Natural killer cell (primary cell): Measurements from ENCODE around the gene COX5B. TPM values are rescaled to one million over a fixed set of nuclear protein-coding genes. Genes with fewer than 3 reads are reported as not detected.
"Not testable (repeated sequence)": the region's sequence is repeated elsewhere in the genome, so short reads cannot be mapped to it uniquely, and the experiment has no call there.

ENCODE experiments used
- ATAC-seq, 3 donors: fragments of 150-1000 bp in 2 of 3; fragments of 200-7000 bp in 1 of 3; cut with Tn5 transposase; 1 replicate in 1 of 3; 2 replicates in 2 of 3; pipeline ENCODE4 v1.10.0; 2021; ENCODE audit warnings: mild to moderate bottlenecking in 2 of 3, moderate library complexity in 2 of 3
- DNase-seq, 2 donors: peaks; one replicate each; pipeline versions ENCODE4 v3.0.0 to v3.0.0-alpha.2; 2013 to 2021; ENCODE audit warnings: mixed read lengths in 1 of 2
- H3K27ac ChIP-seq: one replicate; pipeline ENCODE4 v1.5.1; 2013; ENCODE audit warnings: mild to moderate bottlenecking, low read length
- H3K27me3 ChIP-seq: one replicate; pipeline ENCODE4 v1.6.1; 2013; ENCODE audit warnings: low read length; ENCODE audit not compliant: control insufficient read depth, insufficient read depth
- H3K36me3 ChIP-seq: one replicate; pipeline ENCODE4 v1.6.1; 2013; ENCODE audit warnings: low read length; ENCODE audit not compliant: control insufficient read depth, insufficient read depth
- H3K4me1 ChIP-seq: one replicate; pipeline ENCODE4 v1.6.1; 2013; ENCODE audit warnings: low read length; ENCODE audit not compliant: control insufficient read depth, insufficient read depth
- H3K4me3 ChIP-seq: one replicate; pipeline ENCODE4 v1.5.1; 2013; ENCODE audit warnings: low read length
- H3K9me3 ChIP-seq: one replicate; pipeline ENCODE4 v1.6.1; 2013; ENCODE audit warnings: low read length; ENCODE audit not compliant: control insufficient read depth, insufficient read depth
- H3K27ac Mint-ChIP-seq, 2 donors: one replicate each; pipeline ENCODE4 v1.8.0; 2022; ENCODE audit warnings: mild to moderate bottlenecking in 2 of 2, mixed read lengths in 2 of 2, moderate library complexity in 1 of 2
- H3K27me3 Mint-ChIP-seq, 2 donors: one replicate each; pipeline ENCODE4 v1.8.0; 2022; ENCODE audit warnings: low read depth in 2 of 2, mixed read lengths in 2 of 2
- H3K36me3 Mint-ChIP-seq: one replicate; pipeline ENCODE4 v1.8.0; 2022; ENCODE audit warnings: mixed read lengths
- H3K4me1 Mint-ChIP-seq, 2 donors: one replicate each; pipeline ENCODE4 v1.8.0; 2022; ENCODE audit warnings: mixed read lengths in 2 of 2
- H3K4me3 Mint-ChIP-seq: one replicate; pipeline ENCODE4 v1.8.0; 2022; ENCODE audit warnings: mild to moderate bottlenecking, moderate library complexity, mixed read lengths
- H3K9me3 Mint-ChIP-seq, 2 donors: one replicate each; pipeline ENCODE4 v1.8.0; 2022; ENCODE audit warnings: mixed read lengths in 2 of 2
- CTCF ChIP-seq: fragments of 200-600 bp; IDR thresholded peaks from one replicate; pipeline ENCODE4 v1.8.0; 2022; ENCODE audit warnings: antibody characterized with exemption
- WGBS: methylation state at CpG from one replicate; pipeline ENCODE4 v1.1.7; 2013; ENCODE audit warnings: missing lambda C conversion rate; ENCODE audit not compliant: insufficient coverage; 5-methylcytosine and 5-hydroxymethylcytosine counted together
- intact Hi-C: fragments of 100-400 bp; cut with micrococcal nuclease; formaldehyde crosslinking; loops from one replicate; pipeline ENCODE4 v1.14.2; 2022
- total RNA-seq, 4 donors: library from RNA; stranded (reverse); fragments of 120-200 nt in 1 of 4; gene quantifications; one replicate each; pipeline versions ENCODE4 v1.2.3 to v1.2.4, GENCODE V29; 2013 to 2022

COX5B gene
- total RNA-seq, 3 donors from 2014 or later (not counting 1 experiment from before 2014, with no cell fraction given), result 101 to 126 (median 122) TPM

DNA sequence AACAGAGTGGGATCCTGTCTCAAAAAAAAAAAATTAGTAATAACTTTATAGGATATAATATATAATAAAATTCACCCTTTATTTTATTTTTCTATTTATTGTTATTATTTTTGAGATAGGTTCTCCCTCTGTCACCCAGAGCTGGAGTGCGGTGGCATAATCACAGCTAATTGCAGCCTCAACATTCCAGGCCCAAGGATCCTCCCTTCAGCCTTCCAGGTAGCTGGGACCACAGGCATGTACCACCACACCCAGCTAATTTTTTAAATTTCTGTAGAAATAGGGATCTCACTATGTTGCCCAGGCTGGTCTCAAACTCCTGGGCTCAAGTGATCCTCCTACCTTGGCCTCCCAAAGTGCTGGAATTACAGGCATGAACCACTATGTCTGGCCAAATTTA, 24.6 kb downstream of the COX5B start:
- no peaks in the 10 kb centered on the region for H3K27me3 ChIP-seq
- Mint-ChIP-seq H3K4me3 (no peak overlapping the region), H3K27ac (no peak overlapping the region), H3K27me3 (peaks cover 0 to 8% of the 10 kb centered on the region in 2 donors), H3K4me1 (no peaks in the 10 kb centered on the region), H3K36me3 (no peaks in the 10 kb centered on the region), H3K9me3 (no peaks in the 10 kb centered on the region)
- no peaks in the 10 kb centered on the region for H3K4me1 ChIP-seq
- ATAC-seq, result no peak
- 100% methylated on average over 1 of the region's 1 CpG for WGBS
- H3K36me3 ChIP-seq, result no peaks in the 10 kb centered on the region
- no peak for TF ChIP-seq CTCF
- H3K4me3 ChIP-seq, result no peak overlapping the region
- H3K27ac ChIP-seq, result no peak overlapping the region
- intact Hi-C loops, result no loop called here
- DNase-seq, result no peak
- H3K9me3 ChIP-seq, result no peaks in the 10 kb centered on the region

GRCh38 chr2:97671526-97671925, 25.7 kb downstream of the COX5B start:
- Mint-ChIP-seq H3K4me3 (no peak overlapping the region), H3K27ac (no peak overlapping the region), H3K36me3 (no peaks in the 10 kb centered on the region), H3K27me3 (peaks cover 0 to 8% of the 10 kb centered on the region in 2 donors), H3K4me1 (no peaks in the 10 kb centered on the region), H3K9me3 (no peaks in the 10 kb centered on the region)
- H3K4me1 ChIP-seq, result no peaks in the 10 kb centered on the region
- H3K9me3 ChIP-seq, result no peaks in the 10 kb centered on the region
- TF ChIP-seq CTCF, result no peak
- no peaks in the 10 kb centered on the region for H3K36me3 ChIP-seq
- no peak for ATAC-seq
- no peaks in the 10 kb centered on the region for H3K27me3 ChIP-seq
- no peak for DNase-seq
- intact Hi-C loops, result no loop called here
- H3K4me3 ChIP-seq, result no peak overlapping the region
- H3K27ac ChIP-seq, result no peak overlapping the region
- WGBS, result 91% methylated on average over 7 of the region's 7 CpGs

DNA sequence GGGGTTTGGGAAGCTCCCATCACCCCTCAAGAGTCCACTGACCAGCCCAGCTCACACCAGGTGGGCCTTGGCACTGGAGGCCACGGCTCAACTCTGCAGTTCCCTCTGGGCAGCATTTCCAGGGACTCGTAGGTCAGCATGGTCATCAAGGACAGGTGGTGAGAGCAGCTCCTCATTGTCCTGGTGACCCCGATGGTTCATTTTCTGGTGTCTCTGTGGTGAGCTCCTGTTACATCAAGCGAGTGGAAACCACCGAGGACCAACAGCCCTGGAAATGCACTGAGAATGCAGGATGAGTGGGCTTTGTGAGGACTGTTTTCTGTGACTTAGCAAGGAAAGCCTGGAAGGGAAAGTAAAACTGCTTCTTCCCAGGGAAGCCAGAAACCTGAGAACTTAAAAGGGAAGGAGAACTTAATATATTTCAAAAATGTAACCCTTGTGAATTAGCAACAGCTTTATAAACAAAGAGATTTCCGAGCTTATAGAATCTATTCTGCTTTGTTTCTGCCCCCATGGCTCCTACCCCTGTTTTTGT, 26.8 kb downstream of the COX5B start:
- H3K9me3 ChIP-seq, intact Hi-C loops, H3K27ac Mint-ChIP-seq, H3K4me1 ChIP-seq, H3K36me3 Mint-ChIP-seq, H3K9me3 Mint-ChIP-seq, H3K4me3 ChIP-seq, H3K4me1 Mint-ChIP-seq, H3K27ac ChIP-seq, ATAC-seq, H3K36me3 ChIP-seq, H3K27me3 ChIP-seq, DNase-seq, H3K4me3 Mint-ChIP-seq: not testable (repeated sequence)
- WGBS, result 92% methylated on average over 5 of the region's 6 CpGs
- peaks cover 6 to 14% of the 10 kb centered on the region in 2 donors for H3K27me3 Mint-ChIP-seq

DNA sequence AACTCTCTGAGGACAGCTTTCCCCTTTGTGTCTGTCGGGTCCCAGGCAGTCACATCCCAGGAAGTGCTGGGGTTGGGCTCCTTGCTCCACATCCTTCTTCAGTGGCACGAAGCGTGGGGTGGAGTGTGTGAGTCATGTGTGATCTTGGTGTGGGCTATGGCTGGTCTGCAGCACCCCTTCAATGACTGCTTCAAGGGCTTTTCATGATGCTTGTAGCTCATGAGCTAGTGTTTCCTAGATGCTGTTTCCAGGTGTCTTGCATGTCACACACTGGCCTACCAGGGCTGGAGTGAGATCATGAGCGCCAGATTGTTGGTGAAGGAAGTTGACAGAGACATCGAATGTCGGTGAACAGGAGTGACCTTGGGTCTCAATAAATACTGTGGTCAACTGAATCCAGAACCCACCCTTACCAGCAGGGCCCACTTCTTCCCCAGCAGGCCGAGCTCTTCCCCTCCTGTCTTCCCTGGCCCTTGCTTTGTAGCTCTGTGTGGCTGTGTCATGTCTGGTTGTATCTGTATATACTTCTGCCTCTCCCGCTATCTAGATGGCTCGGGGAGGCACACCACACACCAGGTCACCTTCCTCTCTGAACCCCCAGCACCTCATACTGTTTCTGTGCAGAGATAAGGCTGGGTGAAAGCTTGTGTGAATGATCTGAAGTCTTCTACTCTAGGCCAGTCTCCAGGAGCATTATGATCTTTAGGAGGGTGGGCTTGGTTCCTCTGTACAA, 27.5 kb downstream of the COX5B start:
- H3K4me3 ChIP-seq, result no peak overlapping the region
- H3K27me3 Mint-ChIP-seq, result peaks cover 6 to 21% of the 10 kb centered on the region in 2 donors
- H3K4me1 ChIP-seq, result no peaks in the 10 kb centered on the region
- ATAC-seq, result no peak
- H3K36me3 ChIP-seq, result no peaks in the 10 kb centered on the region
- no peaks in the 10 kb centered on the region for H3K9me3 Mint-ChIP-seq
- no peak overlapping the region for H3K27ac Mint-ChIP-seq
- TF ChIP-seq CTCF, result no peak
- 75% methylated on average over 5 of the region's 9 CpGs for WGBS
- intact Hi-C loops, result no loop called here
- H3K27ac ChIP-seq, result no peak overlapping the region
- no peaks in the 10 kb centered on the region for H3K9me3 ChIP-seq
- H3K27me3 ChIP-seq, result no peaks in the 10 kb centered on the region
- no peak overlapping the region for H3K4me3 Mint-ChIP-seq
- DNase-seq, result no peak
- no peaks in the 10 kb centered on the region for H3K36me3 Mint-ChIP-seq
- H3K4me1 Mint-ChIP-seq, result no peaks in the 10 kb centered on the region
